Stimulated activated CD4-positive, alpha-beta T cell treated with anti-CD3 and anti-CD28 coated beads, Interleukin-4, amount 100 ng/mL, for 24 hours (primary cell): ENCODE measurements around the gene COL8A1.

ENCODE experiments used
- DNase-seq: peaks from one replicate; pipeline ENCODE4 v3.0.0-alpha.2; 2020

COL8A1 gene

GRCh38 chr3:99640214-99640851 lies 1.9 kb downstream of the COL8A1 start:
- DNase-seq, result no peak

DNA sequence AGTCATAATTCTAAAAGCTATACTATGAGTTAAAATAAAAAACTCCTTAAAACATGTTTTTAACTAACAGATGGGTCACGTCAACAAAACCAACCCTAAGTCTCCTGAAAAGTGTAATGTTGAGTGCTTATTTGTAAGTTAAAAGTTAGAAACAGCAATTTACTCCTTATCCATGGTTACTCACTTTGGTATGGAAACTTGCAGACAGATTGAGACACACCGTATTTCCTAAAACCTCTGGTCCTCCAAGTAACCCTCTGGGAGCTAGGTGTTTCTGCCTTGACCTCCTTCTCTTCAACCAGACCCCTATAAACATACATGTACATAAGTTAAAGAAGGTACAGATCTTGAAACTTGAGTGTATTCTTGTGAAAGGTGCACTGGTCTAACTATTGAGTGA lies 3.1 kb downstream of the COL8A1 start:
- no peak for DNase-seq

DNA sequence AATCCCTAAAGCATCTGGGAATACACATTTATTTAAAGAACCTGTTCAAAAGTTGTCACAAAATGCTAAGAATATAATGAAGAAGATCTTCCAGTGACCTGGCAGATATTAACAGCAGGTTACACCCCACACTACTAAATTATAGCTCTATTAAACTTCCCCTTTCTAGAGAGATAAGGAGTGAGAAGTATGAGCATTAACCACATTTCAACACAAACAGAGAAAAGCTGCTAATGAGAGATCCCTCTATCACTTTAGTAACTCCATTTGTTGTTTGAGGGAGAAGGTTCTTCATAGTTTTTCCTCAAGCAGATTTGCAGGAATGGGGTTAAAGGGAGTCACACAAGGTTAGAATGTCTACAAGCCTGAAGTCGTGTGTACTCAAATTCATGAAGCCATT lies 3.6 kb downstream of the COL8A1 start:
- no peak for DNase-seq

DNA sequence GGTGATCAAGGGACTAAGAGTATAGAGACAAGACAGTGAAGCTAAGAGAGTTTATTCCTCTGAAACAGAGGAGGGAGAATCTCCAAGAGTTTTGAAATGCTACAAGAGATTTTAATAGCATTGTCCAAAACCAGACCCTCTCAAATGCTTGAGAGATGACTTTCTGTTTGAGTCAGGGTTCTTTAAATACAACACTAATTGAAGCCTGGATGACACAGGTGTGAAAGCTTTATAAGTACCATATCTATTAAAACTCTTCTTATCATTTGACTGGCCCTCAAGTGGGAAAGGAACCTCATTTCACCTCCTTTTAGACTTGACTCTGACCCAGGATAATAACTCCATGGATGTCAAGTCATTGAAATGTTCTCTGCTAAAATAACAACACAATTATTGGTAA lies 5.6 kb downstream of the COL8A1 start:
- no peak for DNase-seq

DNA sequence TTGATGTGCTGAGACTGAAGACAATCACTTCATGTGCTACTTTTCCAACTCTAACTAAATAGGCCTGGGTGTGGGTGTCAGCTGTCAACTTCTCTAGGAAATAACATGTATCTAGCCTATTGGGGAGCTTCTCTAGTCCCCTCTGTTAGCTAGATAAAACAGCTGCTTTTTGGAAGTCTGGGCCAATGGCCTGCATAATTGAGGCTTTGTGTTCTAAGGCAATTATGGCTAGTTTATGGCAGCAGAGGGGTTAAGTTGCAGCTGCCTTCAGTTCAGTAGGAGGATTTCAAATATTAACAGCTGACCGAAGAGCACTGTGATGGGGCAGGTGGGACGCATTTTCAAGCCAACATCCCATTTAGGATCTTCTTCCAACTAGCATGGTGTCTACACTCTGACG lies 6.4 kb downstream of the COL8A1 start:
- DNase-seq, result no peak

DNA sequence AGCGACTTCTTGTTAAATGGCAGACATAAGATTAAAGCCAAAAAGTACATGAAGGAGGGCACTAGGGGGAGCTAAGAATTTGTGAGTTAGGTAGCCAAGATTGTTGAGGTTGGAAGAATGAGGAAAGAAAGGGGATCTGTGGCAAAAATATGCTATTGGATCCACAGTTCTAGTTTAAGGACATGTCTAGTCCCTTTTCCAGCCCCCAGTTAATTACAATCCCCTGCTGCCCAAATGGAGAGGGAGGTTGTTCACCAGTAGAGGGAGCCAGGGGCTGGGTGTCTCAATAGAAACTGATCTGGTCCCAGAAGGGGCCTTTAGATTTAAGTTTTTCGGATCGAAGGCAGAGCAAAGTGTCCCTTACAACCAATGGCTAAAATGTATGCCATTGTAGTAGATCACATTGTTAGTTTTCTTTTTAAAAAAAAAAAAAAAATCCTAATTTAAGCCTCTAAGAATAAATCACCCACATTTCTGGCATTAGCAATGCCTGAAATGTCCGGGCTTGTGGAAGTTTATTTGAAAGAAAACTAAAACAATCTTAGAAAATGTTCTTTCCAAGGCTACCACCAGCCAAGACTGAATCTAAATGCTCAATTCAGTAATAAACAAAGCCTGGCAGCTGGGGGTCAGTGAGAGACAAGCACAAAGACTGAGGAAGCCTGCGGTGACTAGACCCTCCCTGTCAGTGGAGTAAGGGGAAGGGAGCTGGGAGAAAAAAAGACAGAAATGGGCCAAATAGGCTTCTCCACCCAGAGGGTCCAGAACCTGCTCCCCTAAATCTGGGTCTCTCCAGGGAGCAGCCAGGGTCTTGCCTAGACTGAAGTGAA lies 7.1 kb downstream of the COL8A1 start:
- DNase-seq, result no peak

GRCh38 chr3:99646107-99646435 lies 7.7 kb downstream of the COL8A1 start:
- no peak for DNase-seq

DNA sequence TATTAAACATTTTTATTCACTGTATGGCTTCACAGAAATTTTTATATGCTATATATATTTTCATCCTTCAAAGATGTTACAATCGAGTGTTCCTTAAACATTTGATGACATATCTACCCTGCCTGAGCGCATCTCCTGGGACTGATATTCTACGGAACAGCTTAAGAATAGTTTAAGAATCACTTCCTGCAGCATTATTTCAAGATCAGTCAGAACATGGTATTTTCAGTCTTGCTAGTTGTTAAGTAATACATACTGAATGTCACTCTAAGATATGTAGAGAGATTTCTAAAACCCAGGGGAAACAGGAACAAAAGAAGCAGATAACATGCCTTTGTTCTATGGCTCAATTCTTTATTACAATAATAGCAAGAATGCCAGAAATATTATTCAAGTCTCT lies 8.7 kb downstream of the COL8A1 start:
- no peak for DNase-seq

DNA sequence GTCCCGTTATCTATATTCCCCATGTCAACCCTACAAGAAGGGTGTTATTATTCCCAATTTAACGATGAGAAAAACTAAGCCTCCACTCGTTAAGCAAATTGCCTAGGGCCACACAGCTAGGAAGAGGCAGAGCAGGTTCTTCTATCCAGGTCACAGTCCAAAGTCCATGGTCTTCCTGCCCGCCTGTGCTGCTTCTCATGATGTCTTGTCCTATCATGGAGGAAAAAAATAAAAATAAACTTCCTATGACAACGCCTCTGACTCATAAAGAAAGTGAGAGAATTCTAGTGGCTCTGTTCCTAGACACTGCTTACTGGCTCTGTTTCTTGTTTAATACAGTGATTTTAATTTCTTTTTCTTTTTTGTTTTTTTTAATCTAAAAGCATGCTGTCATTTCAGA lies 9.7 kb downstream of the COL8A1 start:
- DNase-seq, result no peak

- DNase-seq, result no peak
Measured at GRCh38 chr3:99648516-99648915, 10.1 kb downstream of the COL8A1 start.

GRCh38 chr3:99651531-99651930 lies 13.1 kb downstream of the COL8A1 start:
- no peak for DNase-seq

DNA sequence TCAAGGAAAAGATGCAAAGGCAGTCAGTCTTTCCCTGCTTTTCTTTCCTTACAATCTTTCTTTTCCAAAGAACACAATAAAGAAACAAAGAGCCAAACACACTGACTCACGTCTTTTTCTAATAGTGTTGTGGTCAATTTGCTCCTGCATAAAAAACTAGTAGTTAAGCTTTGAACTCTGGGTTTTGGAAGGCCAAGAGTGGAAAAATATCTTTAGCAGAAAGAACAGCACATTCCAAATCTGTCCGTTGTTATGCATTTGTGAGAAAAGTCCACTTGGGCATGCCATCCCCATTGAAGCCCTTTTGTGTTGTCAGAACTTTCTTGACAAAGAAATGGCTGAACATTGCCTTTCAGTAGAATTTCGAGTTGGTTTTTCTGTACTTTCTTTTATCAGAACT lies 18.2 kb downstream of the COL8A1 start:
- DNase-seq, result no peak

GRCh38 chr3:99658274-99658673 lies 19.9 kb downstream of the COL8A1 start:
- DNase-seq, result no peak

DNA sequence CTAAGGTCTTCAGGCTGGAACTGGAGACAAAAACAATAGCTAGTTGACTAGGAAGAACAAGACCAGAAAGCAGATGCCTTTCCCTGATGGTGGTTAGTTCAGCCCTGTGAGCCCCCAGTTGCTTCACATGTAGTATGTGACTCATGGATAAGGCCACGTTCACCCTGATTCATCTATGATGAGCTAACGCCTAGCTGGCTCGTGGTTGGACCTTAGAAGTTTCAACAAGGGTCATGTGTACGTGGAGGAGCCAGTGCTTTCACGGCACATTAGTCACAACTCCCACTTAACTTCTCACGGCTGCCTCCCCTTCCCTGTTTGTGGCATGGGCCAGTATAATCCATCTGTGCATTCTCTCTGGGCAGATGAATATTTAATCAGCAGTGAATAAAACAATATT lies 20.6 kb downstream of the COL8A1 start:
- DNase-seq, result no peak

- DNase-seq, result no peak
Measured at GRCh38 chr3:99659951-99660350, 21.6 kb downstream of the COL8A1 start.

DNA sequence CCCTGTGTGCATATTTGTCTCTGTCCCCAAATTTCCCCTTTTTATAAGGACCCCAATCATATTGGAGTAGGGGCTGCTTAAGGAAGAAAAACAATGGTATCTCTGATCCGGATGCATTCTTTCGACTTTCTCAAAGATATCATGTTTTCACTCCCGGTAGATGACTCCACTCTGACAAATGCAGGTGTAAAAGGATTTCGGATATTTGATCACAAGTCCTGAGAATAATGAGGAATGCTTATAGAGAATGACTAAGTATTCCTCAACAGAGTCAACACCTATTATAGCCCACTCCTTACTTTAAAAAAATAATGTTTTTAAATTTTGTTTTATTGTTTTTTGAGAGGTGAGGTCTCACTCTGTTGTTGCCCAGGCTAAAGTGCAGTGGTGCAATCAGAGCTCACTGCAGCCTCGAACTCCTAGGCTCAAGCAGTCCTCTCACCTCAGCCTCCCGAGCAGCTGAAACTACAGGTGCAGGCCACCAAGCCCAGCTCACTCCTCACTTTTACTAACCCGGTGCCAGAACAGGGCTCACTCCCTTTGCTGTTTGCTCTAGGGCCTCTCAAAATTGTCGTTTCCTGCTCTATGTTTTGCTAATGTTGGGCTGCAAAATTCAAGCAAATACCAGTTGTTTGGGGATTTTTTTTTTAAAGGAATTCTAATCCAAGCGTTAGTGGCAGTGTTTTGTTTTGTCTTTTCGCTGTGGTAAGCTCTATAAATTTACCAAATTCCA lies 24.6 kb downstream of the COL8A1 start:
- no peak for DNase-seq

DNA sequence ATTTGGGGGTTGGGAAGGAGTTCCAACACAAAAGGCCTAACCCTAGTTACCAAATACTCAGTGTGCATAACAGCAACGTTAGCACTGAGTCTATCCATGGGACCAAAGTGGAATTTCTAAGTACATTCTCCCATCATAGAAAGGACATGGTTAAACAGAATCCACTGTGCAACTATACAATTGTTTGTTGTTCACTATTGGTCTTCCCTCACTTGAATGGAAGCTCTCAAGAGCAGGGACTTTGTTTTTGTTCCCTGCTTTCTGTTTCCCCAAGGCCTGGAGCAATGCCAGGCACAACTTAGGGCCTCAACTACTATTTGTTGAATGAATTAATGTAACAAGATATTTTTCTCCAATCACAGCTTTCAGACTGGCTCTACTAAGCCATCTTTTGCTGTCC lies 25.6 kb downstream of the COL8A1 start:
- no peak for DNase-seq

GRCh38 chr3:99665017-99665416 lies 26.6 kb downstream of the COL8A1 start:
- DNase-seq, result no peak

DNA sequence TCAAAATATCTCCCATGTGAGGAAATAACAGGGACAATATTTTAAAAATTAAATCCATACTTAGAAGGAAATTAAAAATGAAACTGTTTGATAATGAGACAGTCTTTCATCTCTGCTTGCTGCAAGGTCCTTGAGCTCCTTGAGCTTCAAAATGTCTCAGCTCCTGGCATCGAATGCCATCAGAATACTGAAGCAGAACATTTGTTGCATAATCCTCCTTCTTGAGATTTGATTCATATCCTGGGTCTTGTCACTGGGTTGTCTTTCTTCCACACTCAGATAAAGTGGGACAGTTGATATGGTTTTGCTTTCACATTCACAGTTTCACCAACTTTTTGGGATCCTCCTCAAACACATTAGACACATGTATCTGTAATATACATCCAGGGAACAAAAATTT lies 27.8 kb downstream of the COL8A1 start:
- DNase-seq, result no peak

- no peak for DNase-seq
Measured at GRCh38 chr3:99668044-99668443, 29.6 kb downstream of the COL8A1 start.

GRCh38 chr3:99669879-99670555 lies 31.6 kb downstream of the COL8A1 start:
- no peak for DNase-seq

- DNase-seq, result no peak
Measured at GRCh38 chr3:99670556-99670950, 32.2 kb downstream of the COL8A1 start.

DNA sequence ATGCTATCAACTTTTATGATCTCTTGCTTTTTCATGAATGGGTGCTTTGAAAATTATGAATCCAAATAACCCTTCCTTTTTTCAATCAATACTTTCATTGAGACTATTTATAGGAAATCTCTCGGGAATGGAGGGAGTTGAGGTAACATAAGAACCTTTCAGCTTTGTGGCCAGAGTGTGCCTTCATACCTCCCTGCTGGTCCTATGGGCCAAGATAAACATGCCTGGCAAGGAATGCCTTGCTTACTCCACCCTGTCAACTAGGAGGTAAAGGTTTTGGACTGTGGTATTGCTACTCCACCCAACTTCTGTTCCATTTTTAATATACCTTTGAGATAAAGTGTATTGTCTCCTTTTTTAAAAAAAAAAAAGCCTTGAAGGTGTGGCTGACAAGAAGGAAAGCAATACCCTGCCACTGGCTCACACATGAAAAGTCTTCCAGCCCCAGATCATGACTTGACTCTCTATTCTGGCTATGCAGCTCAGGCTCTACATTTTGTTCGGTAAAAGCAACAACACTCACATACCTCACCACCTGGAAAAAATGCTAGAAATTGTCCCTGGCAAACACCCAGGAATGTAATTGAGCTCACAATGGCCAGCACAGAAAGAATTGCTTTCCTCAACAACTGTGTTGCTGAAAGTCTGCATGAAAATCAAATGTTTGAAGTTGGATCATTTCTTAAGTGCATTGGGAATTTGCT lies 35.8 kb downstream of the COL8A1 start:
- DNase-seq, result no peak
